HG03442 (cell line): Measurements from ENCODE around the gene ACADSB.

ENCODE experiments used
- ATAC-seq: cut with Tn5 transposase; IDR thresholded peaks from one replicate; pipeline ENCODE4 v1.9.1; 2021; ENCODE audit warnings: mild to moderate bottlenecking, moderate library complexity; ENCODE audit not compliant: unreplicated experiment

The ACADSB gene

GRCh38 chr10:123038782-123039631 is 30.2 kb downstream of the ACADSB start:
- no peak for ATAC-seq

GRCh38 chr10:123039632-123039930 is 30.8 kb downstream of the ACADSB start:
- ATAC-seq: no peak

DNA sequence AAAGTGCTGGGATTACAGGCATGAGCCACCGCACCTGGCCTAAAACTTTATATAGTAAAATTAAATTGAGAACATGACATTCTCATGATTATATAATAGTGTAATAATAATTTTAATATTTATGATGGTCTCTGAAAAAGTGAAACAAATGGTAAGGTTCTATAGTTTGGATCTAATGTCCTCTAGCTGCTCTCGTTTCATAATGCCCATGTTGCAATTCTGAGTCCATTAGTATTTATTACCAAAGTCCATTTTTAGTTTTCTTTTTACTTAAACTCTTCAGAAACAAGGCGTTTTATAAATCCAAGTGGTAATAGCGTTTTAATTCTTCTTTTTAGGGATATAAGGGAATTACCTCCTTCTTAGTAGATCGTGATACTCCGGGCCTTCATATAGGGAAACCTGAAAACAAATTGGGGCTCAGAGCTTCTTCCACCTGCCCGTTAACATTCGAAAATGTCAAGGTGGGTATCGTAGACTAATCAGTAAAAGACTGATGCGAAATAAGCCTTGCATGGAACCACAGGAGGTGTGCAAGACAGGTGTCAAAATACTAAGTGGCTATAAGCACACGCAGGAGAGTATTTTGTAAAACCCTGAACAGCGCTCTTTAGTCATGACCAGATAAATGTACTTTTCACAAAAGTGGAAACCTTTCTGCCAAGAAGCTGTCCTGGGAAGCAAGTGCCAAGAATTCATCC is 34.1 kb downstream of the ACADSB start:
- no peak for ATAC-seq

GRCh38 chr10:123043409-123043925 is 34.7 kb downstream of the ACADSB start:
- no peak for ATAC-seq

GRCh38 chr10:123044391-123044790 is 35.6 kb downstream of the ACADSB start:
- no peak for ATAC-seq

DNA sequence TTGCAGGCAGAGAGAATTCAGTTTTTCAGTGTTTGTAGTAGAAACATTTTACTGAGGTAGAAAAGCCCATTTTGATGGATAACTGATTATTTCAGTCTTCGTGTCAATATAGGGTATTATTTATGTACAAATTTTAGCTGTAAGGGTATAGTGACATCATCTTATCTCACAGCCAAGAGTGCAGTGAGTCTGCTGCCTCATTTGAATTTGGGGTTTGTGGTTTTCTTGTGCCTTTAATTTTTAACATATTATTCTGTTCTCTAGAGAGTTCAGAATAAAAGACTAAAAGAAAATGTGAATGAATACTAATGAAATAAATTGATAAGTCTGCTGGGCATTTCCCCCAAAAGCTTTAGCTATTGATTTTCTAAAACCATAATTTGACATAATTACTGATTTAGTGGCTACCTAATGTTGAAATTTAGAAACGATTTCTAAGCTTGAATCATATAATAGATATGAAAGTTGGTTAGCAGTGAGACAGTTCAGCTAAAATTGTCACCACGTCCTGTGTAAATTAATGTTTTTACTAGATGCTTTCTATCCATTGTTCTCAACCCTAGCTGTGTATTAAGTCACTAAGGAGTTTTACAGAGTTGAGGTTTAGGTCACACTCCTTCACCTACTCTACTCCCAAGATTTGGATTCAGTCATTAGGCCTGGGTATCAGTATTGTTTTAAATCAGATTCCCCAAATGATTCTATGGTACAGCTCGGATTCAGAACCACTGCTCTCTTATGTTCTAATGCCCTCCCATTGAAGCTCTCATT is 37.3 kb downstream of the ACADSB start:
- no peak for ATAC-seq

DNA sequence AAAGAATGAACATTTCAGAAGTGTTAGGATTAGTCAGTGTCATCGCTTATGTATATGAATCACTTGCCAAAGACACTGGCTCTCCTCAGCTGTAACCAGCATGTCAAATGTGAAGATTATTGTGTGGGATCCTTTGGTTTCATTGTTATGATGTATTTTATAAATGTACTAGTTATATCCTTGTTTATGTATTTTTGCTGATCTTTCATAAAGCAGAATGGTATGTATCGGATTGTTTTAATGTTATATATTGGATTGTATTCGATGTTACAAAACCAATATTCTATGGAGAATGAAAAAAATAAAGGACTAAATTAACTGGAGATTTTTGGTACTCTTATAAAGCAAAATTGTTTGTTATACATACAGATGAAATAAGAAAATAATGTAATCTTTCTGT is 49.2 kb downstream of the ACADSB start:
- no peak for ATAC-seq

GRCh38 chr10:123061865-123062264 is 53.1 kb downstream of the ACADSB start:
- no peak for ATAC-seq

- no peak for ATAC-seq
These were observed 53.9 kb downstream of the ACADSB start for GRCh38 chr10:123062726-123063125.

DNA sequence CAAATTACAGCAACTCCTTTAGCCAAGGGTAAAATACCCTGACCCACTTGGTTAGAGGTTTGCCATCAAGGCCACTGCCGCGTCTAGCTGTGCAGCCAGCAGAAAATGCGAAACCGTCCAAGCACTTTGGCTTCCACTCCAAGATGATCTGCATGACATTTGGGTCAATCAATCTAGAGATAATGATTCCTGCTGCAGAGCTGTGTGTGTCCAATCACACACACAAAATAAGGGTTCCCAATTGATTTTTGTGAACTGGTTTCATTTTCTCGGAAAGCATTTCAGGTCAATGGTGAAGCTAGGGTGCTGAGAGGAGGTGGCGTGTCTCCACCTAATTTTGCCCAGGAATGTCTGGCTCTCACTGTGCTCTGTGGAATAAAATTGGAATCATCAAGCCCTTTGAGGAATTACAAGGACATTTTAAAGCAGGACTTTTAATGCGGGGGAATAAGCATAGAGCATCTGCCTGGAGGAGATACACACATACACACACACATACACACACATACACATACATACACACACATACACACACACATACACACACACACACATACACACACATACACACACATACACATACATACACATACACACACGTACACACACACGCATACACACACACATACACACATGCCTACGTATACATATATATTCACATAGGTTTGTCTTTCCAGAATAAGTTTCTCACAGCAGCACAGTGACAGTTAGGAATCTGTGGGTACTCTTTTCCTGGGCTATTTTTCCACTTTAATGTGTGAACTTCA is 59.5 kb downstream of the ACADSB start:
- ATAC-seq: no peak

DNA sequence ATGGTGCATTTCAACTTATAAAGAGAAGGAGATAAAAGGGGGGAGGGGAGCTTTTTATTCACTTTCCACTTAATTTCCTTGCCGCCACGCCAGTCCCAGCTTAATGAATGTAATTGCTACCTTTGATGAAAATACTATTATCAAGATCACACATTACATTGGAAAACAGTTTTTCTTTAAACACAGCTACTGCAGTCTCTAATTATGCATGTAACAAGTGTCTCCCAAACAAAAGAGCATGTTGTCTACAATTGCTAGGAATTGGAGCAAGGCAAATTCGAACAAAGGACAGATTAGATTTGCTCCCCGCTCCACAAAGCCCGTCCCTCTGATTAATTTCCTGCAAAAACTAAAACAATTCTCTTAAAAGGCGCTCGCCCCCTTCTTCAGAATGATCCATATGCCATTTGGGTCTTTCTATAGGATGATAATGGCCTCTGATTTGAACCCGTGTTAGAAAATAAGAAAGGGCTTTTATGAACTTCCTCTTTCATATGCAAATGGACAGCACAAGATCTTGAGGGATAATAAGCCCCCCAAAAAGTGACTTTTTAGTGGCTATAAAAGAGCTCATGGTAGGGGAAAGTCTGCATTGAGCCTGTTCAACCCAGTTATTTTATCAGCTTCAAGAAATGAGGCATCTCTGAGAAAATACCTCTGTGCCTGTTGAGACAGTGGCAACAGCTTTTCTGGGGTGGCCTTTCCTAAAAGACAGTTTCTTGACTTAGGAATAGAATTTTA is 60.6 kb downstream of the ACADSB start:
- ATAC-seq: no peak

DNA sequence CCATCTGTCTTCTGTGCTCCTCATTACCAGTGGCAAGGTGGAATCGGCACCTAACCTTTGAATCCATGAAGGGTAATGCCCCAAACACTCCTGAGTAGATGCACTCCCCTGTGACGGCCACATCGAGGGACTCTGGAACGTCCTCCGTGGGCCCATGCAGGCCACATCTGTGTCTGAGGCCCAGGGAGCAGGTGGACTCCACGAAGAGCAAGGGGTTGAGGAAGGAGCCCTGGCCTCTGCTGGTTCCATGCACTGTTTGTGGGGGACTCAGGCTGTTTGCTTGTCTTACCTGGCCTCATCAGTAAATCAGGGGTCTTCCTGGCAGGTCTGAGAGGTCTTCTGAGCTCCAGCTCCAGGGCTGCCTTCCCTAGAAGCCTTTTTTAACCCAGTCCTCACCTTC is 64.4 kb downstream of the ACADSB start:
- no peak for ATAC-seq

DNA sequence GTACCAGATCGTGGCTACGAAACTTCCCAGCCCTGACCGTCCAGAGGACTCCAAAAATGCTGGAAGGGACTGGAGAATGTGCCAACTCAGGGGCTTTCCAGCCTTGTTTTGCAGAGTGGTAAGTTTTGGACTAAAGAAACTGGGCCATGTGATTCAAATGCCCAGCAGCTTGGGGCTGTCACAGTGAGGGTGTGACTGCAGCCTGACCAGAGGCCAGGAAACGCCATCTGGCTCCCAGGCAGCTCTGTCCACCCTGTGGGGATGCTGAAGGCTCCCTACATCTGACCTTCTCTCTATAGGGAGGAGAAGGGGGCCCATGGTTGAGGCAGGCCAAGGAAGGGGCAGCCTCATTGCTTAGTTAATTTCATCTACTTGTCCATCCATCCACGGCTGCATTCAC is 65.4 kb downstream of the ACADSB start:
- ATAC-seq: no peak

DNA sequence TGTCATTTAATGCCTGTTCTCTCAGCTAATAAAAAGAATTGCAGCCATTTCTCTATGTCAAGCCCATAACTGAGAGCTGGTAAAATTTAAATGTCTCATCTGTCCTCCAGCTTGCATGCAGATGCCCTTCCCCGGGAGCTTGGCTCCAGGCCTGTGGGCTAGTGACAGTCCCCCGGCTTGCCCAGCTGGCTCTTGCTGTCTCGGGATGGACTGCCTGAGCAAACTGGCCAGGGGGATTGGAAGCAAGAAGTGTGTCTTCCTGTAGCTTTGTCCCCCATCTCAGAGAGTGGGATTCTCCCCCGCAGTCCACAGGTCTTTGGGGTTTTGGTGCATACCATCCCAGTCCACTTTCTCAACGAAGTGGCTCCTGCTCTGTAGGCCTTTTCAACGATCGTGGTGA is 73.1 kb downstream of the ACADSB start:
- no peak for ATAC-seq

GRCh38 chr10:123083811-123084210 is 75.0 kb downstream of the ACADSB start:
- ATAC-seq: no peak

GRCh38 chr10:123086281-123086680 is 77.5 kb downstream of the ACADSB start:
- ATAC-seq: no peak

- no peak for ATAC-seq
These were observed 78.5 kb downstream of the ACADSB start for GRCh38 chr10:123087348-123087747.

GRCh38 chr10:123087786-123088185 is 79.0 kb downstream of the ACADSB start:
- no peak for ATAC-seq

GRCh38 chr10:123092635-123093414 is 84.0 kb downstream of the ACADSB start:
- no peak for ATAC-seq
